CD4-positive, alpha-beta T cell treated with Interleukin-6 for 4 hours (primary cell): ENCODE results near the gene GASK1A.

Source experiments
- DNase-seq: peaks from one replicate; pipeline ENCODE4 v3.0.0-alpha.2; 2020; ENCODE audit warnings: mixed read lengths

The GASK1A gene

GRCh38 chr3:42983927-42984326, 4.8 kb downstream of the GASK1A start:
- DNase-seq = no peak

GRCh38 chr3:42984701-42985100, 5.6 kb downstream of the GASK1A start:
- no peak for DNase-seq

- no peak for DNase-seq
Observed at GRCh38 chr3:42988097-42988496, 9.0 kb downstream of the GASK1A start.

GRCh38 chr3:42988566-42988965, 9.5 kb downstream of the GASK1A start:
- no peak for DNase-seq

- DNase-seq = no peak
Observed at GRCh38 chr3:42991341-42992315, 12.5 kb downstream of the GASK1A start.

GRCh38 chr3:42994595-42994994, 15.5 kb downstream of the GASK1A start:
- no peak for DNase-seq

GRCh38 chr3:42996021-42996420, 16.9 kb downstream of the GASK1A start:
- no peak for DNase-seq

GRCh38 chr3:42996633-42997075, 17.5 kb downstream of the GASK1A start:
- DNase-seq = no peak

- no peak for DNase-seq
Observed at GRCh38 chr3:42999212-42999611, 20.1 kb downstream of the GASK1A start.

- no peak for DNase-seq
Observed at GRCh38 chr3:42999632-43000031, 20.5 kb downstream of the GASK1A start.

GRCh38 chr3:43000387-43000786, 21.3 kb downstream of the GASK1A start:
- DNase-seq = no peak

GRCh38 chr3:43001094-43001553, 22.0 kb downstream of the GASK1A start:
- no peak for DNase-seq

- no peak for DNase-seq
Observed at GRCh38 chr3:43001556-43002121, 22.5 kb downstream of the GASK1A start.

GRCh38 chr3:43004282-43004681, 25.2 kb downstream of the GASK1A start:
- no peak for DNase-seq

GRCh38 chr3:43005253-43005652, 26.1 kb downstream of the GASK1A start:
- no peak for DNase-seq

- DNase-seq = no peak
Observed at GRCh38 chr3:43005981-43006380, 26.9 kb downstream of the GASK1A start.

GRCh38 chr3:43006825-43007224, 27.7 kb downstream of the GASK1A start:
- no peak for DNase-seq

GRCh38 chr3:43009547-43009946, 30.4 kb downstream of the GASK1A start:
- no peak for DNase-seq

GRCh38 chr3:43010638-43011037, 31.5 kb downstream of the GASK1A start:
- DNase-seq = no peak

GRCh38 chr3:43011638-43012037, 32.5 kb downstream of the GASK1A start:
- no peak for DNase-seq

- no peak for DNase-seq
Observed at GRCh38 chr3:43012174-43012573, 33.1 kb downstream of the GASK1A start.

- no peak for DNase-seq
Observed at GRCh38 chr3:43013256-43013655, 34.1 kb downstream of the GASK1A start.

GRCh38 chr3:43013743-43014155, 34.6 kb downstream of the GASK1A start:
- DNase-seq = peak; percentile 20

GRCh38 chr3:43014241-43014640, 35.1 kb downstream of the GASK1A start:
- DNase-seq = no peak
